ENCODE results near the gene CLRN3.

CLRN3 gene, protein sequence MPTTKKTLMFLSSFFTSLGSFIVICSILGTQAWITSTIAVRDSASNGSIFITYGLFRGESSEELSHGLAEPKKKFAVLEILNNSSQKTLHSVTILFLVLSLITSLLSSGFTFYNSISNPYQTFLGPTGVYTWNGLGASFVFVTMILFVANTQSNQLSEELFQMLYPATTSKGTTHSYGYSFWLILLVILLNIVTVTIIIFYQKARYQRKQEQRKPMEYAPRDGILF

DNA sequence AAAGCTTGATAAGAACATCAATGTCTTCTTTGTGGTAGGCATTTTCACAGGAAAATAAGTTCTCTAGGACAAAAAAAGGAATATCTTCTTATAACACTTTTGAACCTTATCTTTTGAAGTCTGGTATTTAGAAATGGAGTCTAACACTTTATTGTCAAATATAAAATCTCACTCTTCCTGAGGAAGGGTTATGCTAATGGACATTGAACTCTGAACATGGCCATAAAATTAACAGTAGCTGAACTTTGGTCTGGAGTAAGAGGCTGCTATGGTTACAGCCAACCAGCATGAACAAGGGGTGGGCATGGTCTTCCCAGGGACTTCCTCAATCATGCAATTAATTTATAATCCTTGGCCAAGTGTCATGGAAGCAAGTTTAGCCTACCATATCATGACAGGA is at the start of gene CLRN3:
Gene CLRN3, minus strand, starts transcription at position 199 of the 400 bp plus-strand sequence. Its CDS starts 157 bp downstream, at position 42.
- Histone ChIP-seq H3K4me1 (ENCODE audit: control insufficient read depth, insufficient read depth, low read length) (peaks cover 11% of the 10 kb centered on the region), H3K9ac (ENCODE audit: low read length) (no peak within 1 kb of the TSS), H3K36me3 (ENCODE audit: control insufficient read depth, insufficient read depth, low read length) (no peaks in the 10 kb centered on the region), H3K27me3 (ENCODE audit: control insufficient read depth, insufficient read depth, low read length) (no peaks in the 10 kb centered on the region), H3K4me3 (ENCODE audit: low read length) (no peak within 1 kb of the TSS), H3K9me3 (ENCODE audit: control insufficient read depth, low read length) (no peaks in the 10 kb centered on the region)

DNA sequence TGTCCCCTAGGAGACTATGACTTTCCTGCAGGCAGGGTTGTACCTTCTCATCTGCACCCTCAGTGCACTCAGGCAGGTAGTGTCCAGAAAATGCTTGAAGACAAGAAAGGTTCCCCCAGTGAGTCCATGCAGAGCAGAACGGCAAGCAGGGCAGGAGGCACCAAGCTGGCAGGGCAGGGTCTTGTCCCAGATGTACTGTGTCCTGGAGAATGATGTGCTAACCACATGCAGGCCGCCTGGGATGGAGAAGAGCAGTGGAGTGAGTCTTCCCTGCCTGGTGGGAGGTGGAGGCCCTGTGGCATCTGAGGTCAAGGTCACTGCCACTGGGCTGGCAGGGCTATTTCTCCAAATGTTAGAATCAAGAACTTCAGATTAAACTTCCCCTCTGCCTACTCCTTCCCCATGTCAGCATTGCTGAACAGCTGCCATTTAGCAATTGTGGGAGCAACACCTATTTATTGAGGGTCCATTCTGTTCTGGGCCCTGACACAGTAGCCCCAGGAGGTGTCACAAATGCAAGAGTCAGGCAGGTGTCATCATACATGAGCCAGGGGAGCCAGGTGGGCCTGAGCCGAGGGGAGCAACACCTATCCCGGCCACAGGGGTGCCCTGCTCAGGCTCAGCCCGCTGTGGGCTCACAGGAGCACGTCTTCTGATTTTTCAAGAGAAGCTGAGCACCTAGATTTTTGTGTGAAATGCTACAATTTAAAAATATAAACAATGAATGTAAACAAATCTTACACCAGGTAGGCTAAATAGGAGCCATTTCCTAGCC is 48.3 kb upstream of the CLRN3 start:
- H3K9ac ChIP-seq (ENCODE audit: low read length): no peak overlapping the region

DNA sequence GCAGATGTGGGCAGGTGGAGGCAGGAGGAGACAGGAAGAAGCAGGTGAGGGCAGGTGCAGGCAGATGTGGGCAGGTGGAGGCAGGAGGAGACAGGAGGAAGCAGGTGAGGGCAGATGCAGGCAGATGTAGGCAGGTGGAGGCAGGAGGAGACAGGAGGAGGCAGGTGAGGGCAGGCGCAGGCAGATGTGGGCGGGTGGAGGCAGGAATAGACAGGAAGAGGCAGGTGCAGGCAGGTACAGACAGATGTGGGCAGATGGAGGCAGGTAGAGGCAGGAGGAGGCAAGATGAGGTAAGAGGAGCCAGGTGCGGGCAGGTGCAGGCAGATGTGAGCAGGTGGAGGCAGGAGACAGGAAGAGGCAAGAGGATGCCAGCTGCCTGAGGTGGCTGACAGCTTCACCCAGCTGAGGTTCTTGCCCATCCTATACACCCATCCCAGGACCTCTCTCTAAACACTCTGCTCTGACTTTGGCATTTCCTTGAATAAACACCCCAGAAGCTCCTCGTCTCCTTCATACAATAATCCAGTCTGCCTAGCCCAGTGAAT is 47.1 kb upstream of the CLRN3 start:
- H3K4me1 ChIP-seq (ENCODE audit: control insufficient read depth, insufficient read depth, low read length): no peaks in the 10 kb centered on the region
- no peaks in the 10 kb centered on the region for H3K9me3 ChIP-seq (ENCODE audit: control insufficient read depth, low read length)
- no peak overlapping the region for H3K4me3 ChIP-seq (ENCODE audit: low read length)
- H3K9ac ChIP-seq (ENCODE audit: low read length): no peak overlapping the region
- no peaks in the 10 kb centered on the region for H3K27me3 ChIP-seq (ENCODE audit: control insufficient read depth, insufficient read depth, low read length)
- no peaks in the 10 kb centered on the region for H3K36me3 ChIP-seq (ENCODE audit: control insufficient read depth, insufficient read depth, low read length)

More for the DNA sequence above, 48.3 kb upstream of the CLRN3 start:
- Histone ChIP-seq H3K27me3 (ENCODE audit: control insufficient read depth, insufficient read depth, low read length) (no peaks in the 10 kb centered on the region), H3K9me3 (ENCODE audit: control insufficient read depth, low read length) (no peaks in the 10 kb centered on the region), H3K36me3 (ENCODE audit: control insufficient read depth, insufficient read depth, low read length) (no peaks in the 10 kb centered on the region), H3K4me3 (ENCODE audit: low read length) (no peak overlapping the region), H3K4me1 (ENCODE audit: control insufficient read depth, insufficient read depth, low read length) (no peaks in the 10 kb centered on the region)

- Histone ChIP-seq H3K27me3 (ENCODE audit: control insufficient read depth, insufficient read depth, low read length) (no peaks in the 10 kb centered on the region), H3K36me3 (ENCODE audit: control insufficient read depth, insufficient read depth, low read length) (no peaks in the 10 kb centered on the region), H3K4me3 (ENCODE audit: low read length) (no peak overlapping the region), H3K9me3 (ENCODE audit: control insufficient read depth, low read length) (no peaks in the 10 kb centered on the region), H3K4me1 (ENCODE audit: control insufficient read depth, insufficient read depth, low read length) (no peaks in the 10 kb centered on the region), H3K9ac (ENCODE audit: low read length) (no peak overlapping the region)
These were observed 45.2 kb upstream of the CLRN3 start for GRCh38 chr10:127937915-127938463.

DNA sequence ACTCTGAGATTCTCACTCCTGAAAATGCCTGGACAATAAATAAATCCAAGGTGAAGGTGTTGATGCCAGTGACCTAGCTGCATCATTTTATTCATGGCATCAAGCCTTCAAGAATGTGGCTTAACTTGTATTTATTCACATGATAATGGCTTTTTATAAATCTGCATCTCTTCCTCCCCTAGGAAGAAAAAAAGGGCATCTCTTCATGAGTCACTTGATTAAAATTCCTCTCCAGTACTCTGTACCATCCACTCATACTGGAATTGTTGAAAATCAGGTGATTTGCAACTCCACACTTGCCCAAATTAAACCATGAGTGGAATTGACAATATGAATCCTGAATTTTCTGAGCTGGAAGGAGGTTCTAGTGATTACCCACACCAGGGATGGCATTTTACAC is 44.3 kb upstream of the CLRN3 start:
- H3K4me3 ChIP-seq (ENCODE audit: low read length): no peak overlapping the region
- no peaks in the 10 kb centered on the region for H3K36me3 ChIP-seq (ENCODE audit: control insufficient read depth, insufficient read depth, low read length)
- H3K4me1 ChIP-seq (ENCODE audit: control insufficient read depth, insufficient read depth, low read length): no peaks in the 10 kb centered on the region
- H3K9me3 ChIP-seq (ENCODE audit: control insufficient read depth, low read length): no peaks in the 10 kb centered on the region
- no peaks in the 10 kb centered on the region for H3K27me3 ChIP-seq (ENCODE audit: control insufficient read depth, insufficient read depth, low read length)
- no peak overlapping the region for H3K9ac ChIP-seq (ENCODE audit: low read length)

DNA sequence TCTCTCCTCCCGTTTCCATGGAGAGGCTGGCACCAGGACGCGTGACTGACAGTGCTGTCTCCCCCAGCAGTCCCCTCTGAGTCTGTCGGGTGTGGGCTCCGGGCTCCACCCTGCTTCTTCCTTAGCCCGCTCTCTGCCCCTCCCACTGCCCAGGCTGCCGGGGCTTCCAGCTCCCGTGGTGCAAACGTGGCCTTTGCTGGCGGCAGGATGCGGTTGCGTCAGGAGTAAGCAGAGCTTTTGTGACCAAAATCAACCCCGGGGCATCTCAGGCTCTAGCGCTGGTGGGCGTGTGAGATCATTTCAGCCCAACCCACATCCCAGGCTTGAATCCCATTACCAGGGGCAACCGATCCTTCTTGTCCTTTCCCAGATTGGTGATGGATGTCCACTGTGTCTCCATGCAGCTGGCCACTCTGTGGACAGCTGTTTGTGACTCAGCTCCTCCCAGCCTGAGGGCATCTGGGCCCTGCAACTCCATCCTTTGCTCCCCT is 42.4 kb upstream of the CLRN3 start:
- Histone ChIP-seq H3K36me3 (ENCODE audit: control insufficient read depth, insufficient read depth, low read length) (no peaks in the 10 kb centered on the region), H3K9ac (ENCODE audit: low read length) (no peak overlapping the region), H3K4me1 (ENCODE audit: control insufficient read depth, insufficient read depth, low read length) (no peaks in the 10 kb centered on the region), H3K27me3 (ENCODE audit: control insufficient read depth, insufficient read depth, low read length) (no peaks in the 10 kb centered on the region), H3K9me3 (ENCODE audit: control insufficient read depth, low read length) (no peaks in the 10 kb centered on the region), H3K4me3 (ENCODE audit: low read length) (no peak overlapping the region)

- Histone ChIP-seq H3K27me3 (ENCODE audit: control insufficient read depth, insufficient read depth, low read length) (no peaks in the 10 kb centered on the region), H3K36me3 (ENCODE audit: control insufficient read depth, insufficient read depth, low read length) (no peaks in the 10 kb centered on the region), H3K9me3 (ENCODE audit: control insufficient read depth, low read length) (no peaks in the 10 kb centered on the region), H3K4me3 (ENCODE audit: low read length) (no peak overlapping the region), H3K9ac (ENCODE audit: low read length) (no peak overlapping the region), H3K4me1 (ENCODE audit: control insufficient read depth, insufficient read depth, low read length) (peaks cover 2% of the 10 kb centered on the region)
These were observed 41.6 kb upstream of the CLRN3 start for GRCh38 chr10:127934383-127934782.

- no peak overlapping the region for H3K9ac ChIP-seq (ENCODE audit: low read length)
- peaks cover 9% of the 10 kb centered on the region for H3K4me1 ChIP-seq (ENCODE audit: control insufficient read depth, insufficient read depth, low read length)
- H3K9me3 ChIP-seq (ENCODE audit: control insufficient read depth, low read length): no peaks in the 10 kb centered on the region
- H3K27me3 ChIP-seq (ENCODE audit: control insufficient read depth, insufficient read depth, low read length): no peaks in the 10 kb centered on the region
- no peaks in the 10 kb centered on the region for H3K36me3 ChIP-seq (ENCODE audit: control insufficient read depth, insufficient read depth, low read length)
- no peak overlapping the region for H3K4me3 ChIP-seq (ENCODE audit: low read length)
These were observed 40.5 kb upstream of the CLRN3 start for GRCh38 chr10:127933271-127933670.

GRCh38 chr10:127932521-127933270 is 40.0 kb upstream of the CLRN3 start:
- H3K9me3 ChIP-seq (ENCODE audit: control insufficient read depth, low read length): no peaks in the 10 kb centered on the region
- no peaks in the 10 kb centered on the region for H3K36me3 ChIP-seq (ENCODE audit: control insufficient read depth, insufficient read depth, low read length)
- H3K4me1 ChIP-seq (ENCODE audit: control insufficient read depth, insufficient read depth, low read length): peaks cover 14% of the 10 kb centered on the region
- H3K4me3 ChIP-seq (ENCODE audit: low read length): no peak overlapping the region
- H3K27me3 ChIP-seq (ENCODE audit: control insufficient read depth, insufficient read depth, low read length): no peaks in the 10 kb centered on the region
- H3K9ac ChIP-seq (ENCODE audit: low read length): no peak overlapping the region

DNA sequence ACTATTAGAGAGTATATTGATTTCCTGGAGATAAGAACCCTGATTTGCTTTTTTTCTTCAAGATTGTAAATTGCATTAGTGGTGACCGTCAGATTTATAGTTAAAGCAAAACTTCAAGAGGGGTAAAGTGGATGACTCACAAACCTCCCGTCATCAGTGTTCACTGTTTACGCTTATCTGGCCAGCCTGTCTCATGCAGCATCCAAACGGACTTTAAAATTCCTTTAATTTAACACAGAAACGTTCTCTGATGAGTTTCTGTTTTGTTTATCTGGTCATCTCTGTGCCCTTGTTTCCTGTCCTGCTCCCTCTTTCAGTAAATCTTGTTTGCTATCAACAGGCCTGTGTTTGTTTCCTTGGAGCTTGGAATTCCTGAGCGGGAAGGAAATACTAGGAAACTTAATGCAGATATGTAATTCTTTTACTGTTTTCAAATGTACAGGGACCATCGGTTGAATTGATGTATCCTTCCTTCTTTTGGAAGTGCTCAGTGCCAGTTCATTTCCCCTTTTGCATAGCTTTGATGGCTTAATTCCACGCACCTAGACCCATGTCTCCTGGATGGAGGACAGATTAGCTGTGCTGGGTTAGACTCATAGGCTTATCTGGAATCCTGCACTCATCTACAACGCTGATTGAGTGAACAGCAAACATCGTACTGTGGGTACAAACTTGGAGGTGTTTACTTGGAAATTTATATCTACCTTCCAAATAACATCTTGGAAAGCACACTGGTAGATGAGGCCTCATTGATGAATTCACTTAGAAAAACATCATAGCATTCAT is 35.5 kb upstream of the CLRN3 start:
- no peak overlapping the region for H3K9ac ChIP-seq (ENCODE audit: low read length)

GRCh38 chr10:127926455-127926854 is 33.7 kb upstream of the CLRN3 start:
- Histone ChIP-seq H3K27me3 (ENCODE audit: control insufficient read depth, insufficient read depth, low read length) (no peaks in the 10 kb centered on the region), H3K9me3 (ENCODE audit: control insufficient read depth, low read length) (no peaks in the 10 kb centered on the region), H3K9ac (ENCODE audit: low read length) (no peak overlapping the region), H3K36me3 (ENCODE audit: control insufficient read depth, insufficient read depth, low read length) (no peaks in the 10 kb centered on the region), H3K4me3 (ENCODE audit: low read length) (no peak overlapping the region), H3K4me1 (ENCODE audit: control insufficient read depth, insufficient read depth, low read length) (peaks cover 53% of the 10 kb centered on the region)

More for the DNA sequence above, 35.5 kb upstream of the CLRN3 start:
- Histone ChIP-seq H3K27me3 (ENCODE audit: control insufficient read depth, insufficient read depth, low read length) (no peaks in the 10 kb centered on the region), H3K4me1 (ENCODE audit: control insufficient read depth, insufficient read depth, low read length) (peaks cover 35% of the 10 kb centered on the region), H3K9me3 (ENCODE audit: control insufficient read depth, low read length) (no peaks in the 10 kb centered on the region), H3K36me3 (ENCODE audit: control insufficient read depth, insufficient read depth, low read length) (no peaks in the 10 kb centered on the region), H3K4me3 (ENCODE audit: low read length) (no peak overlapping the region)

Data from mucosa of stomach (tissue), 1 donor.